GM23338 (cell line): ENCODE data around the gene UFSP1. TPM values are rescaled to one million over a fixed set of nuclear protein-coding genes. Genes with fewer than 3 reads are reported as not detected.

Experiments
- ATAC-seq: fragments of 200-7000 bp; cut with Tn5 transposase; 3 replicates; pipeline ENCODE4 v1.9.1; 2020
- DNase-seq: peaks from one replicate; pipeline ENCODE4 v3.0.0-alpha.2; 2015; ENCODE audit warnings: low spot score
- H2AFZ ChIP-seq: fragments of 200-600 bp; sonication (generic); 2 replicates; pipeline ENCODE4 v1.8.0; 2016; ENCODE audit warnings: antibody characterized with exemption, mild to moderate bottlenecking, moderate library complexity
- H3F3A ChIP-seq: fragments of 200-600 bp; sonication (generic); replicated peaks from 2 replicates; pipeline ENCODE4 v1.8.0; 2017; ENCODE audit warnings: antibody characterized with exemption, mixed run types, low read depth
- H3K27ac ChIP-seq: fragments of 200-600 bp; sonication (generic); 2 replicates; pipeline ENCODE4 v1.6.1; 2016; ENCODE audit warnings: low read depth
- H3K27me3 ChIP-seq: fragments of 200-600 bp; sonication (generic); 2 replicates; pipeline ENCODE4 v1.8.0; 2016; ENCODE audit warnings: mild to moderate bottlenecking, mixed run types, moderate library complexity; ENCODE audit not compliant: insufficient read depth
- H3K36me3 ChIP-seq: fragments of 200-600 bp; sonication (generic); 2 replicates; pipeline ENCODE4 v1.8.0; 2016; ENCODE audit warnings: mild to moderate bottlenecking; ENCODE audit not compliant: insufficient read depth
- H3K4me1 ChIP-seq: fragments of 200-600 bp; sonication (generic); 2 replicates; pipeline ENCODE4 v1.8.0; 2016; ENCODE audit warnings: mild to moderate bottlenecking, moderate library complexity; ENCODE audit not compliant: insufficient read depth
- H3K4me2 ChIP-seq: fragments of 200-600 bp; sonication (generic); 2 replicates; pipeline ENCODE4 v1.7.1; 2017; ENCODE audit warnings: mixed run types
- H3K4me3 ChIP-seq: fragments of 200-600 bp; sonication (generic); 2 replicates; pipeline ENCODE4 v1.6.1; 2016; ENCODE audit warnings: mixed run types
- H3K79me2 ChIP-seq: fragments of 200-600 bp; sonication (generic); replicated peaks from 2 replicates; pipeline ENCODE4 v1.8.0; 2017; ENCODE audit warnings: mild to moderate bottlenecking; ENCODE audit not compliant: insufficient read depth
- H3K9me2 ChIP-seq: fragments of 200-600 bp; sonication (generic); 2 replicates; pipeline ENCODE4 v1.8.0; 2017; ENCODE audit not compliant: insufficient read depth
- H4K20me1 ChIP-seq: fragments of 200-600 bp; sonication (generic); replicated peaks from 2 replicates; pipeline ENCODE4 v1.8.0; 2017; ENCODE audit warnings: mild to moderate bottlenecking; ENCODE audit not compliant: insufficient read depth
- H3K27ac Mint-ChIP-seq: 2 replicates; pipeline ENCODE4 v1.8.0; 2020; ENCODE audit warnings: inconsistent platforms, mild to moderate bottlenecking, moderate library complexity, mixed read lengths
- H3K27me3 Mint-ChIP-seq: 3 replicates; pipeline ENCODE4 v1.8.0; 2022; ENCODE audit warnings: low read depth, mild to moderate bottlenecking, moderate library complexity, mixed read lengths, inconsistent platforms; ENCODE audit not compliant: insufficient read depth, poor library complexity
- H3K36me3 Mint-ChIP-seq: 3 replicates; pipeline ENCODE4 v1.8.0; 2021; ENCODE audit warnings: low read depth, mild to moderate bottlenecking, inconsistent platforms, moderate library complexity, mixed read lengths
- H3K4me1 Mint-ChIP-seq: 3 replicates; pipeline ENCODE4 v1.8.0; 2020; ENCODE audit warnings: mild to moderate bottlenecking, inconsistent platforms, mixed read lengths
- H3K4me3 Mint-ChIP-seq: 3 replicates; pipeline ENCODE4 v1.8.0; 2021; ENCODE audit warnings: moderate library complexity, mild to moderate bottlenecking, inconsistent platforms, mixed read lengths
- H3K9me3 Mint-ChIP-seq: 3 replicates; pipeline ENCODE4 v1.8.0; 2020; ENCODE audit warnings: moderate library complexity, mild to moderate bottlenecking, inconsistent platforms, mixed read lengths
- CREB1 ChIP-seq: fragments of 250-450 bp; sonication (Bioruptor Pico); IDR thresholded peaks from 2 replicates; pipeline ENCODE4 v1.5.0; 2020; ENCODE audit warnings: low read depth, mild to moderate bottlenecking, moderate library complexity
- EZH2 ChIP-seq: fragments of 200-600 bp; sonication (generic); IDR thresholded peaks from one replicate; pipeline ENCODE4 v1.8.0; 2017; ENCODE audit warnings: antibody characterized with exemption, mild to moderate bottlenecking, low read depth; ENCODE audit not compliant: unreplicated experiment
- EZH2phosphoT487 ChIP-seq: fragments of 200-600 bp; sonication (generic); IDR thresholded peaks from one replicate; pipeline ENCODE4 v1.8.1; 2018; ENCODE audit warnings: antibody characterized with exemption; ENCODE audit not compliant: unreplicated experiment
- JUNB ChIP-seq: IDR thresholded peaks from one replicate; pipeline ENCODE4 v1.6.1; 2016; ENCODE audit warnings: antibody characterized with exemption; ENCODE audit not compliant: unreplicated experiment
- NANOG ChIP-seq: IDR thresholded peaks from 2 replicates; pipeline ENCODE4 v1.6.1; 2016; ENCODE audit warnings: antibody characterized with exemption, borderline replicate concordance
- STAT1 ChIP-seq: IDR thresholded peaks from one replicate; pipeline ENCODE4 v1.6.1; 2016; ENCODE audit warnings: antibody characterized with exemption; ENCODE audit not compliant: unreplicated experiment
- ZNF114 ChIP-seq: fragments of 250-450 bp; sonication (Bioruptor Pico); IDR thresholded peaks from 2 replicates; pipeline ENCODE4 v1.5.0; 2020; ENCODE audit warnings: mild to moderate bottlenecking, moderate library complexity
- ZNF331 ChIP-seq: fragments of 250-450 bp; sonication (Bioruptor Pico); IDR thresholded peaks from 2 replicates; pipeline ENCODE4 v1.5.0; 2020; ENCODE audit warnings: low read depth, mild to moderate bottlenecking, moderate library complexity
- polyA plus RNA-seq: library from polyadenylated mRNA; unstranded; fragments of >200 nt; fragmentation: Nextera tagmentation; extraction: Ambion mirVana; gene quantifications from 2 replicates; pipeline ENCODE4 v1.2.1, GENCODE V29; 2016
- total RNA-seq: library from RNA; depleted of rRNA; stranded (reverse); fragments of >200 nt; shearing (Covaris generic); gene quantifications from 2 replicates; pipeline ENCODE4 v1.2.3, GENCODE V29; 2014
- TF ChIP-seq, protein P1 (sequence below): IDR thresholded peaks from one replicate; pipeline ENCODE4 v1.6.1; 2018; ENCODE audit warnings: antibody characterized with exemption; ENCODE audit not compliant: unreplicated experiment
- TF ChIP-seq, protein P2 (sequence below): IDR thresholded peaks from 2 replicates; pipeline ENCODE4 v1.6.1; 2016; ENCODE audit warnings: antibody characterized with exemption
- TF ChIP-seq, protein P3 (sequence below), 2 experiments: fragments of 200-600 bp in 1 of 2; sonication (generic) in 1 of 2; conservative IDR thresholded peaks; 2 replicates each; pipeline versions ENCODE4 v1.5.1 to v1.6.1; 2016 to 2017; ENCODE audit warnings: antibody characterized with exemption in 2 of 2, low read depth in 2 of 2, mild to moderate bottlenecking in 2 of 2, moderate library complexity in 1 of 2
- TF ChIP-seq, protein P4 (sequence below): fragments of 250-450 bp; sonication (Bioruptor Pico); IDR thresholded peaks from 2 replicates; pipeline ENCODE4 v1.5.0; 2020; ENCODE audit warnings: mild to moderate bottlenecking, moderate library complexity

The UFSP1 gene
- total and polyA plus RNA-seq, 2 experiments from 2014 or later: 2.0 to 11.8 TPM

DNA sequence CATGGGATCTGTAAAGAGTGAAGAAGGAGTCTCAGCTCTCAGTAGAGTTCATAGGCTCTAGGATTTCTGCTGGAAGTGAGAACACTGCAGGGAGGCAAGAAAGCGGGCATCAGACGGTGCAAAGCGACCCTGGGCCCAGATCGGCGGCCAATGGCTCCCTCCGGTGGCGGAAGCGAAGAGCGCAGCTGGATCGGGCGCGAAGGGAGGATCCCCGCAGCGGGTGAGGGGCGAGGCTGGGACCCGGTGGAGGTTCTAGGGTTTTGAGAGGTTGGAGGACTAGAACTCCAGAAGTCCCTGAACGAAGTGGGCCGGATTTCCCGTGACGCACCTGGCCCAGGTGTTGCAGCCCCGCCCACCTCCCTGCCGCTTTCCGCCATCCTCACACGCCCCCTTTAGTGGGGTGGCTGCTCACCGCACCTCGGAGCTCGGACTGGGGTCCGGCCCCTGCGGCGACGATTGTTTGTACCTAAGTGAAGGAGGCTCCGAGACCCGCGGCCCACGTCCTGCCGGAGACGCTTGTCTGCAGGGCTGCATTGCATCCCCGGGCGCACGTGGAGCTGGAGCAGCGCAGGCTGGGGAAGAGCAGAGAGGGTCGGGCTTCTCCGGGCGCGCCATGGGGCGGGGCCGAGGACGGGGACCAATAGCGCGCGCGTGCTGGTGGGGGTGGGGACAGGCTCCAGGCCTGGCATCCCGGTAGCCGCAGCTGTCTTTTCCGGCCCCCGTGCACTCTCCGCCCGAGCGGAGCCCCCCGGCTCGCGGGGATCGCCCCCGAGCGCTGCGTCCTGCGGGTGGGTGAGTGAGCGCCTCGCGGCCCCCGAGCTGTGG lies 37.3 kb downstream of the UFSP1 start, which contains the start of gene SLC12A9 (continued):
- TF ChIP-seq, protein P1, sequence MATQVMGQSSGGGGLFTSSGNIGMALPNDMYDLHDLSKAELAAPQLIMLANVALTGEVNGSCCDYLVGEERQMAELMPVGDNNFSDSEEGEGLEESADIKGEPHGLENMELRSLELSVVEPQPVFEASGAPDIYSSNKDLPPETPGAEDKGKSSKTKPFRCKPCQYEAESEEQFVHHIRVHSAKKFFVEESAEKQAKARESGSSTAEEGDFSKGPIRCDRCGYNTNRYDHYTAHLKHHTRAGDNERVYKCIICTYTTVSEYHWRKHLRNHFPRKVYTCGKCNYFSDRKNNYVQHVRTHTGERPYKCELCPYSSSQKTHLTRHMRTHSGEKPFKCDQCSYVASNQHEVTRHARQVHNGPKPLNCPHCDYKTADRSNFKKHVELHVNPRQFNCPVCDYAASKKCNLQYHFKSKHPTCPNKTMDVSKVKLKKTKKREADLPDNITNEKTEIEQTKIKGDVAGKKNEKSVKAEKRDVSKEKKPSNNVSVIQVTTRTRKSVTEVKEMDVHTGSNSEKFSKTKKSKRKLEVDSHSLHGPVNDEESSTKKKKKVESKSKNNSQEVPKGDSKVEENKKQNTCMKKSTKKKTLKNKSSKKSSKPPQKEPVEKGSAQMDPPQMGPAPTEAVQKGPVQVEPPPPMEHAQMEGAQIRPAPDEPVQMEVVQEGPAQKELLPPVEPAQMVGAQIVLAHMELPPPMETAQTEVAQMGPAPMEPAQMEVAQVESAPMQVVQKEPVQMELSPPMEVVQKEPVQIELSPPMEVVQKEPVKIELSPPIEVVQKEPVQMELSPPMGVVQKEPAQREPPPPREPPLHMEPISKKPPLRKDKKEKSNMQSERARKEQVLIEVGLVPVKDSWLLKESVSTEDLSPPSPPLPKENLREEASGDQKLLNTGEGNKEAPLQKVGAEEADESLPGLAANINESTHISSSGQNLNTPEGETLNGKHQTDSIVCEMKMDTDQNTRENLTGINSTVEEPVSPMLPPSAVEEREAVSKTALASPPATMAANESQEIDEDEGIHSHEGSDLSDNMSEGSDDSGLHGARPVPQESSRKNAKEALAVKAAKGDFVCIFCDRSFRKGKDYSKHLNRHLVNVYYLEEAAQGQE: no peak
- TF ChIP-seq ZNF331 (CRISPR knock-in tag): no peak
- TF ChIP-seq STAT1: no peak

DNA sequence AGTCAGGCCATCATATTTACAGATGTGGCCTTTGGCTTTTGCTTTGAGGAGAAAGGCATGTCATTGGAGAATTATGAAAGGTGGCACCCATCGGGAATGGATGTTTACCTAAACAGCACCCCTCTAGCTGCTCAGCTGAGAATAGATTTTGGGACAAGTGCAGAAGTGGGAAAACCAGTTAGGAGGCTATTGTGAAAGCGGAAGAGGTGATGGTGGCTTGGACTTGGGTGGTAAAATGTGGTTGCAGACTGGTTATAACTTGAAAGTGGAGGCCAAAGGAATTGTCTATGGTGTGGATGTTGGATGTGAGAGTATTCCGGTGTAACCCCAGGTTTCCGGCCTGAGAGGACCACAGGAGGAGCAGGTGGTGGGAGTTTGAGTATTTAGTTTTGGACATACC lies 42.2 kb downstream of the UFSP1 start:
- Mint-ChIP-seq H3K27me3 (peaks cover 2% of the 10 kb centered on the region), H3K4me1 (peaks cover 8% of the 10 kb centered on the region), H3K27ac (no peak overlapping the region), H3K9me3 (no peaks in the 10 kb centered on the region), H3K4me3 (no peak overlapping the region; the same call in 2 of the 3 replicates), H3K36me3 (peaks cover 5% of the 10 kb centered on the region)
- ATAC-seq (no peak), DNase-seq (no peak)
- no peaks in the 10 kb centered on the region; the same call in 1 of the 2 replicates for H3K4me1 ChIP-seq
- no peak overlapping the region for H3K4me3 ChIP-seq
- H4K20me1 ChIP-seq: no peaks in the 10 kb centered on the region
- no peak overlapping the region for H2AFZ ChIP-seq
- 0 out of 2 replicates have a peak, but pooled peaks cover 3% of the 10 kb centered on the region for H3F3A ChIP-seq
- H3K79me2 ChIP-seq: no peaks in the 10 kb centered on the region
- H3K9me2 ChIP-seq: no peaks in the 10 kb centered on the region
- H3K4me2 ChIP-seq: no peak overlapping the region
- no peak overlapping the region for H3K27ac ChIP-seq
- H3K27me3 ChIP-seq: no peaks in the 10 kb centered on the region
- H3K36me3 ChIP-seq: no peaks in the 10 kb centered on the region
- TF ChIP-seq ZNF114 (CRISPR knock-in tag): no peak
- no peak for TF ChIP-seq JUNB
- no peak for TF ChIP-seq ZNF331 (CRISPR knock-in tag)
- TF ChIP-seq, protein P2, sequence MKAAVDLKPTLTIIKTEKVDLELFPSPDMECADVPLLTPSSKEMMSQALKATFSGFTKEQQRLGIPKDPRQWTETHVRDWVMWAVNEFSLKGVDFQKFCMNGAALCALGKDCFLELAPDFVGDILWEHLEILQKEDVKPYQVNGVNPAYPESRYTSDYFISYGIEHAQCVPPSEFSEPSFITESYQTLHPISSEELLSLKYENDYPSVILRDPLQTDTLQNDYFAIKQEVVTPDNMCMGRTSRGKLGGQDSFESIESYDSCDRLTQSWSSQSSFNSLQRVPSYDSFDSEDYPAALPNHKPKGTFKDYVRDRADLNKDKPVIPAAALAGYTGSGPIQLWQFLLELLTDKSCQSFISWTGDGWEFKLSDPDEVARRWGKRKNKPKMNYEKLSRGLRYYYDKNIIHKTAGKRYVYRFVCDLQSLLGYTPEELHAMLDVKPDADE: no peak
- no peak for TF ChIP-seq NANOG
- TF ChIP-seq, protein P3, sequence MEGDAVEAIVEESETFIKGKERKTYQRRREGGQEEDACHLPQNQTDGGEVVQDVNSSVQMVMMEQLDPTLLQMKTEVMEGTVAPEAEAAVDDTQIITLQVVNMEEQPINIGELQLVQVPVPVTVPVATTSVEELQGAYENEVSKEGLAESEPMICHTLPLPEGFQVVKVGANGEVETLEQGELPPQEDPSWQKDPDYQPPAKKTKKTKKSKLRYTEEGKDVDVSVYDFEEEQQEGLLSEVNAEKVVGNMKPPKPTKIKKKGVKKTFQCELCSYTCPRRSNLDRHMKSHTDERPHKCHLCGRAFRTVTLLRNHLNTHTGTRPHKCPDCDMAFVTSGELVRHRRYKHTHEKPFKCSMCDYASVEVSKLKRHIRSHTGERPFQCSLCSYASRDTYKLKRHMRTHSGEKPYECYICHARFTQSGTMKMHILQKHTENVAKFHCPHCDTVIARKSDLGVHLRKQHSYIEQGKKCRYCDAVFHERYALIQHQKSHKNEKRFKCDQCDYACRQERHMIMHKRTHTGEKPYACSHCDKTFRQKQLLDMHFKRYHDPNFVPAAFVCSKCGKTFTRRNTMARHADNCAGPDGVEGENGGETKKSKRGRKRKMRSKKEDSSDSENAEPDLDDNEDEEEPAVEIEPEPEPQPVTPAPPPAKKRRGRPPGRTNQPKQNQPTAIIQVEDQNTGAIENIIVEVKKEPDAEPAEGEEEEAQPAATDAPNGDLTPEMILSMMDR (conservative IDR thresholded peaks at IDR 0.05; ENCODE audit: low read depth in 2 of 2): no peak
- no peak for TF ChIP-seq CREB1
- no peak for TF ChIP-seq EZH2
- TF ChIP-seq, protein P4, sequence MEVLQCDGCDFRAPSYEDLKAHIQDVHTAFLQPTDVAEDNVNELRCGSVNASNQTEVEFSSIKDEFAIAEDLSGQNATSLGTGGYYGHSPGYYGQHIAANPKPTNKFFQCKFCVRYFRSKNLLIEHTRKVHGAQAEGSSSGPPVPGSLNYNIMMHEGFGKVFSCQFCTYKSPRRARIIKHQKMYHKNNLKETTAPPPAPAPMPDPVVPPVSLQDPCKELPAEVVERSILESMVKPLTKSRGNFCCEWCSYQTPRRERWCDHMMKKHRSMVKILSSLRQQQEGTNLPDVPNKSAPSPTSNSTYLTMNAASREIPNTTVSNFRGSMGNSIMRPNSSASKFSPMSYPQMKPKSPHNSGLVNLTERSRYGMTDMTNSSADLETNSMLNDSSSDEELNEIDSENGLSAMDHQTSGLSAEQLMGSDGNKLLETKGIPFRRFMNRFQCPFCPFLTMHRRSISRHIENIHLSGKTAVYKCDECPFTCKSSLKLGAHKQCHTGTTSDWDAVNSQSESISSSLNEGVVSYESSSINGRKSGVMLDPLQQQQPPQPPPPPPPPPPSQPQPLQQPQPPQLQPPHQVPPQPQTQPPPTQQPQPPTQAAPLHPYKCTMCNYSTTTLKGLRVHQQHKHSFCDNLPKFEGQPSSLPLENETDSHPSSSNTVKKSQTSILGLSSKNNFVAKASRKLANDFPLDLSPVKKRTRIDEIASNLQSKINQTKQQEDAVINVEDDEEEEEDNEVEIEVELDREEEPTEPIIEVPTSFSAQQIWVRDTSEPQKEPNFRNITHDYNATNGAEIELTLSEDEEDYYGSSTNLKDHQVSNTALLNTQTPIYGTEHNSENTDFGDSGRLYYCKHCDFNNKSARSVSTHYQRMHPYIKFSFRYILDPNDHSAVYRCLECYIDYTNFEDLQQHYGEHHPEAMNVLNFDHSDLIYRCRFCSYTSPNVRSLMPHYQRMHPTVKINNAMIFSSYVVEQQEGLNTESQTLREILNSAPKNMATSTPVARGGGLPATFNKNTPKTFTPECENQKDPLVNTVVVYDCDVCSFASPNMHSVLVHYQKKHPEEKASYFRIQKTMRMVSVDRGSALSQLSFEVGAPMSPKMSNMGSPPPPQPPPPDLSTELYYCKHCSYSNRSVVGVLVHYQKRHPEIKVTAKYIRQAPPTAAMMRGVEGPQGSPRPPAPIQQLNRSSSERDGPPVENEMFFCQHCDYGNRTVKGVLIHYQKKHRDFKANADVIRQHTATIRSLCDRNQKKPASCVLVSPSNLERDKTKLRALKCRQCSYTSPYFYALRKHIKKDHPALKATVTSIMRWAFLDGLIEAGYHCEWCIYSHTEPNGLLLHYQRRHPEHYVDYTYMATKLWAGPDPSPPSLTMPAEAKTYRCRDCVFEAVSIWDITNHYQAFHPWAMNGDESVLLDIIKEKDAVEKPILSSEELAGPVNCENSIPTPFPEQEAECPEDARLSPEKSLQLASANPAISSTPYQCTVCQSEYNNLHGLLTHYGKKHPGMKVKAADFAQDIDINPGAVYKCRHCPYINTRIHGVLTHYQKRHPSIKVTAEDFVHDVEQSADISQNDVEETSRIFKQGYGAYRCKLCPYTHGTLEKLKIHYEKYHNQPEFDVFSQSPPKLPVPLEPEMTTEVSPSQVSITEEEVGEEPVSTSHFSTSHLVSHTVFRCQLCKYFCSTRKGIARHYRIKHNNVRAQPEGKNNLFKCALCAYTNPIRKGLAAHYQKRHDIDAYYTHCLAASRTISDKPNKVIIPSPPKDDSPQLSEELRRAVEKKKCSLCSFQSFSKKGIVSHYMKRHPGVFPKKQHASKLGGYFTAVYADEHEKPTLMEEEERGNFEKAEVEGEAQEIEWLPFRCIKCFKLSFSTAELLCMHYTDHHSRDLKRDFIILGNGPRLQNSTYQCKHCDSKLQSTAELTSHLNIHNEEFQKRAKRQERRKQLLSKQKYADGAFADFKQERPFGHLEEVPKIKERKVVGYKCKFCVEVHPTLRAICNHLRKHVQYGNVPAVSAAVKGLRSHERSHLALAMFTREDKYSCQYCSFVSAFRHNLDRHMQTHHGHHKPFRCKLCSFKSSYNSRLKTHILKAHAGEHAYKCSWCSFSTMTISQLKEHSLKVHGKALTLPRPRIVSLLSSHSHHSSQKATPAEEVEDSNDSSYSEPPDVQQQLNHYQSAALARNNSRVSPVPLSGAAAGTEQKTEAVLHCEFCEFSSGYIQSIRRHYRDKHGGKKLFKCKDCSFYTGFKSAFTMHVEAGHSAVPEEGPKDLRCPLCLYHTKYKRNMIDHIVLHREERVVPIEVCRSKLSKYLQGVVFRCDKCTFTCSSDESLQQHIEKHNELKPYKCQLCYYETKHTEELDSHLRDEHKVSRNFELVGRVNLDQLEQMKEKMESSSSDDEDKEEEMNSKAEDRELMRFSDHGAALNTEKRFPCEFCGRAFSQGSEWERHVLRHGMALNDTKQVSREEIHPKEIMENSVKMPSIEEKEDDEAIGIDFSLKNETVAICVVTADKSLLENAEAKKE (CRISPR knock-in tag): no peak
- TF ChIP-seq EZH2phosphoT487: no peak
